GM12878 (cell line): ENCODE measurements around the gene MN1. TPM values are rescaled to one million over a fixed set of nuclear protein-coding genes. Genes with fewer than 3 reads are reported as not detected.

Experiments
- POLR2A ChIP-seq: IDR thresholded peaks from 2 replicates; pipeline ENCODE4 v1.6.1; 2011; ENCODE audit warnings: low read depth, mild to moderate bottlenecking, low read length
- SREBF2 ChIP-seq: IDR thresholded peaks from 2 replicates; pipeline ENCODE4 v1.6.1; 2012; ENCODE audit warnings: mild to moderate bottlenecking, low read length
- polyA plus RNA-seq, 11 experiments: library from polyadenylated mRNA; depleted of rRNA in 4 of 11; unstranded in 6 of 11; stranded (reverse) in 5 of 11; fragments of >200 nt; fragmentation: Nextera tagmentation in 4 of 11; fragmentation: Illumina TruSeq in 1 of 11; extraction: Ambion mirVana in 4 of 11; extraction: Trizol in 1 of 11; gene quantifications; 1 replicate in 1 of 11; 2 replicates in 10 of 11; pipeline versions ENCODE4 v1.2.1 to v1.2.3, GENCODE V29; 2011 to 2016; ENCODE audit warnings: inconsistent platforms in 2 of 11, missing spikeins in 2 of 11, low read depth in 1 of 11
- total RNA-seq, 4 experiments: library from RNA; depleted of rRNA in 3 of 4; stranded (reverse); fragments of >200 nt in 3 of 4; fragmentation: Illumina TruSeq in 1 of 4; extraction: Trizol in 1 of 4; gene quantifications; 2 replicates each; pipeline versions ENCODE4 v1.2.1 to v1.2.3, GENCODE V29; 2013 to 2021
- TF ChIP-seq, protein P1 (sequence below): fragments of 450-650 bp; IDR thresholded peaks from 2 replicates; pipeline ENCODE4 v1.6.1; 2018; ENCODE audit warnings: borderline replicate concordance, mild to moderate bottlenecking; ENCODE audit not compliant: partially characterized antibody
- TF ChIP-seq, protein P2 (sequence below): fragments of 450-650 bp; conservative IDR thresholded peaks from 2 replicates; pipeline ENCODE4 v1.6.1; 2017; ENCODE audit warnings: mild to moderate bottlenecking, moderate library complexity
- TF ChIP-seq, protein P3 (sequence below), 3 experiments: IDR thresholded peaks in 2 of 3; conservative IDR thresholded peaks in 1 of 3; 2 replicates each; pipeline ENCODE4 v1.5.1; 2011; ENCODE audit warnings: low read depth in 3 of 3, low read length in 3 of 3, mild to moderate bottlenecking in 3 of 3, control low read depth in 2 of 3, moderate library complexity in 2 of 3, inconsistent platforms in 1 of 3, mixed read lengths in 1 of 3; ENCODE audit not compliant: control insufficient read depth in 2 of 3, insufficient read depth in 1 of 3; ENCODE audit errors: extremely low read depth in 1 of 3
- TF ChIP-seq, protein P4 (sequence below): fragments of 450-650 bp; IDR thresholded peaks from 2 replicates; pipeline ENCODE4 v1.6.1; 2017; ENCODE audit warnings: mild to moderate bottlenecking

MN1 gene
- total and polyA plus RNA-seq, 10 of the 15 experiments (the other 5 are each of a cell fraction or from before 2014, with no cell fraction given), result under 0.01 to 0.24 (median 0.03) TPM; not detected in 3

DNA sequence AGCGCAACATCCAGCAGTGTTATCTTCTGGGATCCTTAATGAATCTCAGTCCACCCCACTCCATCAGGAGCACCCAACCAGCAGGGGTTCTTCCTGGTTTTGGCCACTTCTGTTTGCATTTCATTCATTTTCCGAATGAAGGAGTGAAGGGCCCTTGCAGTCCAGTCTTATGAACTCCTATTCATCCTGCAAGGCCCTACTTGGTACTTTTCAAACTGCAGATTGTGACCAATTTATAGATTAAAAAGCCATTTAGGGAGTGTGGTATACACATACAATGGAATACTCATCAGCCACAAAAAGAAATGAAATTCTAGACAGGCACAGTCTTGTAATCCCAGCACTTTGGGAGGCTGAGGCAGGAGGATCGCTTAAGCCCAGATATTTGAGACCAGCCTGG lies 10.2 kb upstream of the MN1 start (continued):
- TF ChIP-seq, protein P1, sequence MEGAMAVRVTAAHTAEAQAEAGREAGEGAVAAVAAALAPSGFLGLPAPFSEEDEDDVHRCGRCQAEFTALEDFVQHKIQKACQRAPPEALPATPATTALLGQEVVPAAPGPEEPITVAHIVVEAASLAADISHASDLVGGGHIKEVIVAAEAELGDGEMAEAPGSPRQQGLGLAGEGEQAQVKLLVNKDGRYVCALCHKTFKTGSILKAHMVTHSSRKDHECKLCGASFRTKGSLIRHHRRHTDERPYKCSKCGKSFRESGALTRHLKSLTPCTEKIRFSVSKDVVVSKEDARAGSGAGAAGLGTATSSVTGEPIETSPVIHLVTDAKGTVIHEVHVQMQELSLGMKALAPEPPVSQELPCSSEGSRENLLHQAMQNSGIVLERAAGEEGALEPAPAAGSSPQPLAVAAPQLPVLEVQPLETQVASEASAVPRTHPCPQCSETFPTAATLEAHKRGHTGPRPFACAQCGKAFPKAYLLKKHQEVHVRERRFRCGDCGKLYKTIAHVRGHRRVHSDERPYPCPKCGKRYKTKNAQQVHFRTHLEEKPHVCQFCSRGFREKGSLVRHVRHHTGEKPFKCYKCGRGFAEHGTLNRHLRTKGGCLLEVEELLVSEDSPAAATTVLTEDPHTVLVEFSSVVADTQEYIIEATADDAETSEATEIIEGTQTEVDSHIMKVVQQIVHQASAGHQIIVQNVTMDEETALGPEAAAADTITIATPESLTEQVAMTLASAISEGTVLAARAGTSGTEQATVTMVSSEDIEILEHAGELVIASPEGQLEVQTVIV, result no peak
- TF ChIP-seq, protein P2, sequence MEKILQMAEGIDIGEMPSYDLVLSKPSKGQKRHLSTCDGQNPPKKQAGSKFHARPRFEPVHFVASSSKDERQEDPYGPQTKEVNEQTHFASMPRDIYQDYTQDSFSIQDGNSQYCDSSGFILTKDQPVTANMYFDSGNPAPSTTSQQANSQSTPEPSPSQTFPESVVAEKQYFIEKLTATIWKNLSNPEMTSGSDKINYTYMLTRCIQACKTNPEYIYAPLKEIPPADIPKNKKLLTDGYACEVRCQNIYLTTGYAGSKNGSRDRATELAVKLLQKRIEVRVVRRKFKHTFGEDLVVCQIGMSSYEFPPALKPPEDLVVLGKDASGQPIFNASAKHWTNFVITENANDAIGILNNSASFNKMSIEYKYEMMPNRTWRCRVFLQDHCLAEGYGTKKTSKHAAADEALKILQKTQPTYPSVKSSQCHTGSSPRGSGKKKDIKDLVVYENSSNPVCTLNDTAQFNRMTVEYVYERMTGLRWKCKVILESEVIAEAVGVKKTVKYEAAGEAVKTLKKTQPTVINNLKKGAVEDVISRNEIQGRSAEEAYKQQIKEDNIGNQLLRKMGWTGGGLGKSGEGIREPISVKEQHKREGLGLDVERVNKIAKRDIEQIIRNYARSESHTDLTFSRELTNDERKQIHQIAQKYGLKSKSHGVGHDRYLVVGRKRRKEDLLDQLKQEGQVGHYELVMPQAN, result no peak
- no peak for TF ChIP-seq POLR2A
- TF ChIP-seq, protein P3, sequence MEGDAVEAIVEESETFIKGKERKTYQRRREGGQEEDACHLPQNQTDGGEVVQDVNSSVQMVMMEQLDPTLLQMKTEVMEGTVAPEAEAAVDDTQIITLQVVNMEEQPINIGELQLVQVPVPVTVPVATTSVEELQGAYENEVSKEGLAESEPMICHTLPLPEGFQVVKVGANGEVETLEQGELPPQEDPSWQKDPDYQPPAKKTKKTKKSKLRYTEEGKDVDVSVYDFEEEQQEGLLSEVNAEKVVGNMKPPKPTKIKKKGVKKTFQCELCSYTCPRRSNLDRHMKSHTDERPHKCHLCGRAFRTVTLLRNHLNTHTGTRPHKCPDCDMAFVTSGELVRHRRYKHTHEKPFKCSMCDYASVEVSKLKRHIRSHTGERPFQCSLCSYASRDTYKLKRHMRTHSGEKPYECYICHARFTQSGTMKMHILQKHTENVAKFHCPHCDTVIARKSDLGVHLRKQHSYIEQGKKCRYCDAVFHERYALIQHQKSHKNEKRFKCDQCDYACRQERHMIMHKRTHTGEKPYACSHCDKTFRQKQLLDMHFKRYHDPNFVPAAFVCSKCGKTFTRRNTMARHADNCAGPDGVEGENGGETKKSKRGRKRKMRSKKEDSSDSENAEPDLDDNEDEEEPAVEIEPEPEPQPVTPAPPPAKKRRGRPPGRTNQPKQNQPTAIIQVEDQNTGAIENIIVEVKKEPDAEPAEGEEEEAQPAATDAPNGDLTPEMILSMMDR (IDR thresholded peaks at IDR 0.05 in 2 of 3, conservative IDR thresholded peaks at IDR 0.05 in 1 of 3; ENCODE audit: control insufficient read depth in 2 of 3, extremely low read depth in 1 of 3, insufficient read depth in 1 of 3, low read depth in 3 of 3, low read length in 3 of 3), result no peak
- TF ChIP-seq SREBF2, result no peak
- TF ChIP-seq, protein P4, sequence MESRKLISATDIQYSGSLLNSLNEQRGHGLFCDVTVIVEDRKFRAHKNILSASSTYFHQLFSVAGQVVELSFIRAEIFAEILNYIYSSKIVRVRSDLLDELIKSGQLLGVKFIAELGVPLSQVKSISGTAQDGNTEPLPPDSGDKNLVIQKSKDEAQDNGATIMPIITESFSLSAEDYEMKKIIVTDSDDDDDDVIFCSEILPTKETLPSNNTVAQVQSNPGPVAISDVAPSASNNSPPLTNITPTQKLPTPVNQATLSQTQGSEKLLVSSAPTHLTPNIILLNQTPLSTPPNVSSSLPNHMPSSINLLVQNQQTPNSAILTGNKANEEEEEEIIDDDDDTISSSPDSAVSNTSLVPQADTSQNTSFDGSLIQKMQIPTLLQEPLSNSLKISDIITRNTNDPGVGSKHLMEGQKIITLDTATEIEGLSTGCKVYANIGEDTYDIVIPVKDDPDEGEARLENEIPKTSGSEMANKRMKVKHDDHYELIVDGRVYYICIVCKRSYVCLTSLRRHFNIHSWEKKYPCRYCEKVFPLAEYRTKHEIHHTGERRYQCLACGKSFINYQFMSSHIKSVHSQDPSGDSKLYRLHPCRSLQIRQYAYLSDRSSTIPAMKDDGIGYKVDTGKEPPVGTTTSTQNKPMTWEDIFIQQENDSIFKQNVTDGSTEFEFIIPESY, result no peak
